GM12878 (cell line): ENCODE measurements around the gene MANBA. TPM values are rescaled to one million over a fixed set of nuclear protein-coding genes. Genes with fewer than 3 reads are reported as not detected.

Source experiments
- ATAC-seq: fragments of 200-7000 bp; cut with Tn5 transposase; 3 replicates; pipeline ENCODE4 v1.9.1; 2020; ENCODE audit warnings: mild to moderate bottlenecking, moderate library complexity
- BruUV-seq: library from RNA; stranded (reverse); fragments of 400-500 nt; replicated peaks from 2 replicates; lab custom pipeline; 2021; lab: Mats Ljungman, UMichigan
- CTCF ChIA-PET: fragments of 300-600 bp; sonication (Branson Sonifier 250); formaldehyde crosslinking; extraction: SDS; loops from one replicate; lab custom pipeline; 2021; ENCODE audit warnings: inconsistent platforms; lab: Yijun Ruan, JAX
- POLR2A ChIA-PET: fragments of 350-600 bp; formaldehyde crosslinking; extraction: SDS; loops from one replicate; lab custom pipeline; 2021; ENCODE audit warnings: inconsistent platforms; lab: Charles Lee
- RAD21 ChIA-PET: fragments of 300-600 bp; sonication (Branson Sonifier 250); formaldehyde crosslinking; loops from one replicate; lab custom pipeline; 2023; ENCODE audit warnings: antibody characterized with exemption; ENCODE audit not compliant: unreplicated experiment; lab: Charles Lee
- SMC1A ChIA-PET: fragments of 300-600 bp; sonication (Branson Sonifier 250); formaldehyde crosslinking; loops from one replicate; lab custom pipeline; 2023; ENCODE audit not compliant: unreplicated experiment, uncharacterized antibody; lab: Charles Lee
- DNase-seq: peaks from one replicate; pipeline ENCODE4 v3.0.0-alpha.2; 2011; ENCODE audit warnings: low read depth, low spot score
- FAIRE-seq: peaks from 3 replicates; lab custom pipeline; 2011; peaks lifted over from hg19 to GRCh38; lab: Jason Lieb, UNC
- H2AFZ ChIP-seq: 2 replicates; pipeline ENCODE4 v1.6.0; 2011; ENCODE audit warnings: low read depth, low read length, control low read depth; ENCODE audit not compliant: control insufficient read depth
- H3K27ac ChIP-seq: 2 replicates; pipeline ENCODE4 v1.5.1; 2011; ENCODE audit warnings: control low read depth; ENCODE audit not compliant: control insufficient read depth, insufficient read depth
- H3K27me3 ChIP-seq, 2 experiments: replicated peaks in 1 of 2; 2 replicates each; pipeline versions ENCODE4 v1.6.0 to v1.6.1; 2011; ENCODE audit warnings: low read length in 1 of 2; ENCODE audit not compliant: control insufficient read depth in 2 of 2, insufficient read depth in 2 of 2
- H3K36me3 ChIP-seq, 2 experiments: 2 replicates each; pipeline ENCODE4 v1.5.1; 2011; ENCODE audit warnings: low read length in 1 of 2; ENCODE audit not compliant: control insufficient read depth in 2 of 2, insufficient read depth in 2 of 2
- H3K4me1 ChIP-seq: 2 replicates; pipeline ENCODE4 v1.6.1; 2011; ENCODE audit warnings: mild to moderate bottlenecking, low read length, moderate library complexity, mixed read lengths; ENCODE audit not compliant: control insufficient read depth, insufficient read depth
- H3K4me2 ChIP-seq: 2 replicates; pipeline ENCODE4 v1.6.0; 2011; ENCODE audit warnings: control low read depth; ENCODE audit not compliant: control insufficient read depth, insufficient read depth
- H3K4me3 ChIP-seq: fragments of 200-600 bp; sonication (generic); 2 replicates; pipeline ENCODE4 v1.5.1; 2016
- H3K79me2 ChIP-seq: 2 replicates; pipeline ENCODE4 v1.6.0; 2011; ENCODE audit warnings: low read length; ENCODE audit not compliant: control insufficient read depth, insufficient read depth
- H3K9ac ChIP-seq: 2 replicates; pipeline ENCODE4 v1.8.0; 2011; ENCODE audit warnings: low read length, control low read depth, mixed read lengths; ENCODE audit not compliant: control insufficient read depth, insufficient read depth
- H3K9me3 ChIP-seq: replicated peaks from 3 replicates; pipeline ENCODE4 v1.5.1; 2011; ENCODE audit warnings: mild to moderate bottlenecking, low read length; ENCODE audit not compliant: control insufficient read depth, insufficient read depth
- H4K20me1 ChIP-seq: 2 replicates; pipeline ENCODE4 v1.6.0; 2011; ENCODE audit not compliant: control insufficient read depth, insufficient read depth
- BRCA1 ChIP-seq: IDR thresholded peaks from 2 replicates; pipeline ENCODE4 v1.6.1; 2011; ENCODE audit warnings: low read depth, low read length, improper control_type of control experiment
- CHD1 ChIP-seq: IDR thresholded peaks from 2 replicates; pipeline ENCODE4 v1.6.1; 2012; ENCODE audit warnings: low read depth, low read length, improper control_type of control experiment
- FOXM1 ChIP-seq: IDR thresholded peaks from 2 replicates; pipeline ENCODE4 v1.6.1; 2012; ENCODE audit warnings: low read depth, mild to moderate bottlenecking, inconsistent platforms, low read length, moderate library complexity
- IKZF1 ChIP-seq: fragments of 450-650 bp; conservative IDR thresholded peaks from 2 replicates; pipeline ENCODE4 v1.6.1; 2017; ENCODE audit warnings: antibody characterized with exemption, mild to moderate bottlenecking
- LARP7 ChIP-seq: fragments of 450-650 bp; IDR thresholded peaks from 2 replicates; pipeline ENCODE4 v1.6.1; 2017; ENCODE audit warnings: mild to moderate bottlenecking
- NFYA ChIP-seq: IDR thresholded peaks from 2 replicates; pipeline ENCODE4 v1.6.1; 2011; ENCODE audit warnings: low read depth, mild to moderate bottlenecking, low read length, improper control_type of control experiment, borderline replicate concordance
- NRF1 ChIP-seq: conservative IDR thresholded peaks from 2 replicates; pipeline ENCODE4 v1.6.1; 2011; ENCODE audit warnings: mild to moderate bottlenecking, low read depth, low read length, improper control_type of control experiment
- POLR2A ChIP-seq: IDR thresholded peaks from 2 replicates; pipeline ENCODE4 v1.6.1; 2011; ENCODE audit warnings: low read depth, mild to moderate bottlenecking, low read length
- RBBP5 ChIP-seq: fragments of 200-600 bp; sonication (generic); conservative IDR thresholded peaks from 2 replicates; pipeline ENCODE4 v1.6.1; 2016
- SRF ChIP-seq, 2 experiments: IDR thresholded peaks; 2 replicates each; pipeline ENCODE4 v1.6.1; 2011; ENCODE audit warnings: low read depth in 2 of 2, low read length in 2 of 2, mild to moderate bottlenecking in 1 of 2, moderate library complexity in 1 of 2
- STAT3 ChIP-seq: IDR thresholded peaks from 2 replicates; pipeline ENCODE4 v1.6.1; 2011; ENCODE audit warnings: low read depth, low read length, improper control_type of control experiment
- YBX1 ChIP-seq: fragments of 450-650 bp; IDR thresholded peaks from 2 replicates; pipeline ENCODE4 v1.6.1; 2016; ENCODE audit warnings: antibody characterized with exemption
- YY1 ChIP-seq: IDR thresholded peaks from 2 replicates; pipeline ENCODE4 v1.6.1; 2011; ENCODE audit warnings: low read depth, mild to moderate bottlenecking, low read length
- WGBS: methylation state at CpG from one replicate; pipeline ENCODE4 v1.1.6; 2016; ENCODE audit warnings: low lambda C conversion rate; ENCODE audit not compliant: insufficient replicate concordance, insufficient coverage; ENCODE audit errors: missing lambda C conversion rate; 5-methylcytosine and 5-hydroxymethylcytosine counted together
- in situ Hi-C: fragments of 300-500 bp; cut with MboI; formaldehyde crosslinking; loops from 9 replicates; pipeline ENCODE4 v1.14.3; 2018; ENCODE audit warnings: mixed read lengths
- intact Hi-C: fragments of 100-400 bp; cut with micrococcal nuclease; formaldehyde crosslinking; loops from one replicate; pipeline ENCODE4 v1.14.2; 2022; ENCODE audit not compliant: unreplicated experiment
- polyA plus RNA-seq, 11 experiments: library from polyadenylated mRNA; depleted of rRNA in 4 of 11; unstranded in 6 of 11; stranded (reverse) in 5 of 11; fragments of >200 nt; fragmentation: Nextera tagmentation in 4 of 11; fragmentation: Illumina TruSeq in 1 of 11; extraction: Ambion mirVana in 4 of 11; extraction: Trizol in 1 of 11; gene quantifications; 1 replicate in 1 of 11; 2 replicates in 10 of 11; pipeline versions ENCODE4 v1.2.1 to v1.2.3, GENCODE V29; 2011 to 2016; ENCODE audit warnings: inconsistent platforms in 2 of 11, missing spikeins in 2 of 11, low read depth in 1 of 11
- total RNA-seq, 4 experiments: library from RNA; depleted of rRNA in 3 of 4; stranded (reverse); fragments of >200 nt in 3 of 4; fragmentation: Illumina TruSeq in 1 of 4; extraction: Trizol in 1 of 4; gene quantifications; 2 replicates each; pipeline versions ENCODE4 v1.2.1 to v1.2.3, GENCODE V29; 2013 to 2021
- TF ChIP-seq, protein P1 (sequence below): IDR thresholded peaks from 2 replicates; pipeline ENCODE4 v1.6.1; 2012; ENCODE audit warnings: low read depth, low read length, improper control_type of control experiment
- TF ChIP-seq, protein P2 (sequence below): IDR thresholded peaks from 2 replicates; pipeline ENCODE4 v1.6.1; 2011; ENCODE audit warnings: borderline replicate concordance, low read depth, mild to moderate bottlenecking, moderate library complexity, low read length; ENCODE audit not compliant: insufficient read depth, poor library complexity, severe bottlenecking
- TF ChIP-seq, protein P3 (sequence below): fragments of 450-650 bp; IDR thresholded peaks from 2 replicates; pipeline ENCODE4 v1.6.1; 2017; ENCODE audit warnings: mild to moderate bottlenecking, low read depth, inconsistent platforms; ENCODE audit not compliant: poor library complexity, severe bottlenecking

MANBA gene
- total and polyA plus RNA-seq, 10 of the 15 experiments (the other 5 are each of a cell fraction or from before 2014, with no cell fraction given) = 3.8 to 19.0 (median 12.5) TPM

DNA sequence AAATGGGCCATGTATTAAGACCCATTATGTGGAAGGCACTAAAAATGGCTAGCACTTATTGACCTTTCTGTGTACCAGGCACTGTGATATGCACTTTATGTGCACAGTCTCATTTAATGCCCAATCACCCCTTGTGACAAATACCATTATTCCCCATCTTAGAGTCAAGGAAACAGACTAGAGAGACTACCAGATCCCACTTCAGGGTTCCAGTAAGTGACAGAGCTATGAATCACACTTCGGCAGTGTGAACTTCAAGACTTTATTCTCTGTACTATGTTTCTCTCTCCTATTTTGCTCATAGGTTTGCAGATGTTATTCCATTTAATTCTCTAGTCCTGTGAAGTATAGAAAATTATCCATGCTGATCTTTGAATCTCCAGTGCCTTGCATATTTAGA is 152.6 kb downstream of the MANBA start (continued):
- TF ChIP-seq, protein P1, sequence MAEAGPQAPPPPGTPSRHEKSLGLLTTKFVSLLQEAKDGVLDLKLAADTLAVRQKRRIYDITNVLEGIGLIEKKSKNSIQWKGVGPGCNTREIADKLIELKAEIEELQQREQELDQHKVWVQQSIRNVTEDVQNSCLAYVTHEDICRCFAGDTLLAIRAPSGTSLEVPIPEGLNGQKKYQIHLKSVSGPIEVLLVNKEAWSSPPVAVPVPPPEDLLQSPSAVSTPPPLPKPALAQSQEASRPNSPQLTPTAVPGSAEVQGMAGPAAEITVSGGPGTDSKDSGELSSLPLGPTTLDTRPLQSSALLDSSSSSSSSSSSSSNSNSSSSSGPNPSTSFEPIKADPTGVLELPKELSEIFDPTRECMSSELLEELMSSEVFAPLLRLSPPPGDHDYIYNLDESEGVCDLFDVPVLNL = no peak
- TF ChIP-seq IKZF1 = no peak

DNA sequence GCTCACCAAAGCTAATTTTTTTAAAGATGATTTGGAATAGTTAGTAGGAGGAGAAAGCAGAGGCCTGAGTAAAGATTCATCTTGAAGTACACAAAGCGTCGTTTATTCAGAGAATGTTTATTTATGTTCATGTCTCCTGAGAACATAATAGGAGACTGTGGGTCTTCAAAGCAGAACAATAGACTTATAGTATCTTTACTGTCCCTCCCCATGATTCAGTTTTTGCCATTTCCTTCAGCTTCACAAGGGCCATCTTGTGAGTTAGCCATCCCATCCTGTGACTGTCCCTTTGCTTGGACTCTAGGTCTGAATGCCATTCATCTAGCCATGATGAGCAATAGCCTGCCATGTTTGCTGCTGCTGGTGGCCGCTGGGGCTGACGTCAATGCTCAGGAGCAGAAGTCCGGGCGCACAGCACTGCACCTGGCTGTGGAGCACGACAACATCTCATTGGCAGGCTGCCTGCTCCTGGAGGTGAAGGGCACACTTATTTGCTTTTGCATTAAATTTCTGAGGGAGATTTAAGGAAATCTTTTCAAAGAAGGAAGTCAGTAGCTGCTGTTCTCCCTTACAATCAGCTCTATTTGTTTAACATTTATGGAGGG is 153.8 kb downstream of the MANBA start:
- no peak for TF ChIP-seq NRF1
- TF ChIP-seq, protein P2, sequence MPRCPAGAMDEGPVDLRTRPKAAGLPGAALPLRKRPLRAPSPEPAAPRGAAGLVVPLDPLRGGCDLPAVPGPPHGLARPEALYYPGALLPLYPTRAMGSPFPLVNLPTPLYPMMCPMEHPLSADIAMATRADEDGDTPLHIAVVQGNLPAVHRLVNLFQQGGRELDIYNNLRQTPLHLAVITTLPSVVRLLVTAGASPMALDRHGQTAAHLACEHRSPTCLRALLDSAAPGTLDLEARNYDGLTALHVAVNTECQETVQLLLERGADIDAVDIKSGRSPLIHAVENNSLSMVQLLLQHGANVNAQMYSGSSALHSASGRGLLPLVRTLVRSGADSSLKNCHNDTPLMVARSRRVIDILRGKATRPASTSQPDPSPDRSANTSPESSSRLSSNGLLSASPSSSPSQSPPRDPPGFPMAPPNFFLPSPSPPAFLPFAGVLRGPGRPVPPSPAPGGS = no peak
- TF ChIP-seq SRF (IDR thresholded peaks at IDR 0.05; ENCODE audit: low read depth in 2 of 2, low read length in 2 of 2) = no peak
- TF ChIP-seq LARP7 = no peak
- no peak for TF ChIP-seq STAT3
- TF ChIP-seq CHD1 = no peak
- no peak for TF ChIP-seq YBX1
- no peak for TF ChIP-seq POLR2A
- no peak for TF ChIP-seq BRCA1
- no peak for TF ChIP-seq YY1
- TF ChIP-seq, protein P3, sequence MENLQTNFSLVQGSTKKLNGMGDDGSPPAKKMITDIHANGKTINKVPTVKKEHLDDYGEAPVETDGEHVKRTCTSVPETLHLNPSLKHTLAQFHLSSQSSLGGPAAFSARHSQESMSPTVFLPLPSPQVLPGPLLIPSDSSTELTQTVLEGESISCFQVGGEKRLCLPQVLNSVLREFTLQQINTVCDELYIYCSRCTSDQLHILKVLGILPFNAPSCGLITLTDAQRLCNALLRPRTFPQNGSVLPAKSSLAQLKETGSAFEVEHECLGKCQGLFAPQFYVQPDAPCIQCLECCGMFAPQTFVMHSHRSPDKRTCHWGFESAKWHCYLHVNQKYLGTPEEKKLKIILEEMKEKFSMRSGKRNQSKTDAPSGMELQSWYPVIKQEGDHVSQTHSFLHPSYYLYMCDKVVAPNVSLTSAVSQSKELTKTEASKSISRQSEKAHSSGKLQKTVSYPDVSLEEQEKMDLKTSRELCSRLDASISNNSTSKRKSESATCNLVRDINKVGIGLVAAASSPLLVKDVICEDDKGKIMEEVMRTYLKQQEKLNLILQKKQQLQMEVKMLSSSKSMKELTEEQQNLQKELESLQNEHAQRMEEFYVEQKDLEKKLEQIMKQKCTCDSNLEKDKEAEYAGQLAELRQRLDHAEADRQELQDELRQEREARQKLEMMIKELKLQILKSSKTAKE = no peak
- TF ChIP-seq RBBP5 = no peak
- no peak for TF ChIP-seq FOXM1
- TF ChIP-seq NFYA = no peak
- Histone ChIP-seq H3K4me2 (no peak overlapping the region), H3K36me3 (peaks cover 24 to 54% of the 10 kb centered on the region in 2 experiments), H3K79me2 (no peaks in the 10 kb centered on the region), H3K9ac (no peak overlapping the region), H3K9me3 (no peaks in the 10 kb centered on the region), H3K4me1 (no peaks in the 10 kb centered on the region), H3K27me3 (no peaks in the 10 kb centered on the region), H2AFZ (no peak overlapping the region), H3K4me3 (no peak overlapping the region), H4K20me1 (no peaks in the 10 kb centered on the region), H3K27ac (no peak overlapping the region)
- POLR2A ChIA-PET = no interaction called here
- in situ Hi-C loops (no loop called here), intact Hi-C loops (no loop called here)
- no peak for FAIRE-seq
- no TSS peak for BruUV-seq
- WGBS = 98% methylated on average over 7 of the region's 7 CpGs
- RAD21 ChIA-PET = no interaction called here
- ATAC-seq = no peak
- SMC1A ChIA-PET = interaction anchor here (0.9 to 1.4 kb wide), 2 partner anchors 14 to 128 kb away, joined by 3 to 4 read pairs; no protein-coding TSS in a partner anchor
- CTCF ChIA-PET = interaction anchor here (1.0 to 1.3 kb wide), 2 partner anchors 60 to 159 kb away, joined by 3 read pairs; no protein-coding TSS in a partner anchor
- no peak for DNase-seq
